ENCODE measurements around the gene IL15RA.

DNA sequence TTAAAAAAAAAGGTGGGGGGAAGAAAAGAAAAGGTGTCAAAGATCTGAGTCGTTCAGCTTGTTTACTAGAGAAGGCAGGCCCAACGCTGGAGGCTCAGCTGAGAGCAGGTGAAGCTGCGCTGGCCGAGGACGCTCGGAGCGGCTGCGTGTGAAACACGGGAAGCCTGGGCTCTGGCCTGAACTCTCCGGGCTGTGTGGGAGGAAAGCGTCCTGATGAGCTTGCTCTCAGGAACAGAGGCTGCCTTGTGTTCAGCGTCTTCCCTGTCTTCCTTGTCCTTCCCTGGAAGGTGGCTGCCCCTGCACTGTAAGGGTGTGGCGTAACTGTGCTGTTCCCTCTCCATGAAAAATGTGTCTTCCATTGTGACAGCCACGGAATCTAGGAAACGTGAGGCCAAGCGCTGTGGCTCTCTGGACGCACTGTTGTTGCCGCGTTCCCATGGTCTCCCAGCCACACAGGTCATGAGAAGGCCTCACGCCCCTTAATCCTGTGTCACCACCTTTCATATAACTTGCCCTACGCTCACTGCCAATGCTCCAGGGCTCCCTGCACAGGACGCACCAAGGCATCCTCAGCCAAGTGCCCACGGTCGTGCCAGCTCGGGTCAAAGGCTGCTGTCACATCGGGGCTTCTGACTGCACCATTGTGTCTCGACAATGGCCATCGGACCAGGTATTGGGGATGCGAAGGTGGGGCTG lies 15.8 kb downstream of the IL15RA start:
- TF ChIP-seq, protein P1, sequence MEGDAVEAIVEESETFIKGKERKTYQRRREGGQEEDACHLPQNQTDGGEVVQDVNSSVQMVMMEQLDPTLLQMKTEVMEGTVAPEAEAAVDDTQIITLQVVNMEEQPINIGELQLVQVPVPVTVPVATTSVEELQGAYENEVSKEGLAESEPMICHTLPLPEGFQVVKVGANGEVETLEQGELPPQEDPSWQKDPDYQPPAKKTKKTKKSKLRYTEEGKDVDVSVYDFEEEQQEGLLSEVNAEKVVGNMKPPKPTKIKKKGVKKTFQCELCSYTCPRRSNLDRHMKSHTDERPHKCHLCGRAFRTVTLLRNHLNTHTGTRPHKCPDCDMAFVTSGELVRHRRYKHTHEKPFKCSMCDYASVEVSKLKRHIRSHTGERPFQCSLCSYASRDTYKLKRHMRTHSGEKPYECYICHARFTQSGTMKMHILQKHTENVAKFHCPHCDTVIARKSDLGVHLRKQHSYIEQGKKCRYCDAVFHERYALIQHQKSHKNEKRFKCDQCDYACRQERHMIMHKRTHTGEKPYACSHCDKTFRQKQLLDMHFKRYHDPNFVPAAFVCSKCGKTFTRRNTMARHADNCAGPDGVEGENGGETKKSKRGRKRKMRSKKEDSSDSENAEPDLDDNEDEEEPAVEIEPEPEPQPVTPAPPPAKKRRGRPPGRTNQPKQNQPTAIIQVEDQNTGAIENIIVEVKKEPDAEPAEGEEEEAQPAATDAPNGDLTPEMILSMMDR (IDR thresholded peaks at IDR 0.05): no peak
- no peak for TF ChIP-seq POLR2A (IDR thresholded peaks at IDR 0.05)
